Measurements from ENCODE around the gene ZNF407.

The ZNF407 gene

GRCh38 chr18:75031717-75032317, 434.1 kb downstream of the ZNF407 start:
- no peak for TF ChIP-seq CTCF (IDR thresholded peaks at IDR 0.05; ENCODE audit: poor library complexity, severe bottlenecking)
- no peak overlapping the region for H3K4me3 ChIP-seq (ENCODE audit: severe bottlenecking)
- no peak for DNase-seq (ENCODE audit: low spot score)

GRCh38 chr18:75033516-75033915, 435.8 kb downstream of the ZNF407 start:
- Histone ChIP-seq H3K36me3 (ENCODE audit: low read depth) (no peaks in the 10 kb centered on the region), H3K4me3 (ENCODE audit: severe bottlenecking) (no peak overlapping the region), H3K9me3 (ENCODE audit: severe bottlenecking) (no peaks in the 10 kb centered on the region), H3K27ac (ENCODE audit: poor library complexity, severe bottlenecking) (no peak overlapping the region), H3K4me1 (ENCODE audit: insufficient read depth, poor library complexity, severe bottlenecking) (no peaks in the 10 kb centered on the region), H3K27me3 (ENCODE audit: insufficient read depth, poor library complexity, severe bottlenecking) (no peaks in the 10 kb centered on the region)
- ATAC-seq (ENCODE audit: low read depth) (no peak), DNase-seq (ENCODE audit: low spot score) (no peak)
- TF ChIP-seq CTCF (IDR thresholded peaks at IDR 0.05; ENCODE audit: poor library complexity, severe bottlenecking), result no peak

More at GRCh38 chr18:75031717-75032317, 434.1 kb downstream of the ZNF407 start:
- H3K36me3 ChIP-seq (ENCODE audit: low read depth), result no peaks in the 10 kb centered on the region
- H3K9me3 ChIP-seq (ENCODE audit: severe bottlenecking), result no peaks in the 10 kb centered on the region
- H3K27me3 ChIP-seq (ENCODE audit: insufficient read depth, poor library complexity, severe bottlenecking), result no peaks in the 10 kb centered on the region
- H3K4me1 ChIP-seq (ENCODE audit: insufficient read depth, poor library complexity, severe bottlenecking), result no peaks in the 10 kb centered on the region
- ATAC-seq (ENCODE audit: low read depth), result no peak
- no peak overlapping the region for H3K27ac ChIP-seq (ENCODE audit: poor library complexity, severe bottlenecking)

GRCh38 chr18:75034937-75035336, 437.3 kb downstream of the ZNF407 start:
- no peaks in the 10 kb centered on the region for H3K36me3 ChIP-seq (ENCODE audit: low read depth)
- H3K27ac ChIP-seq (ENCODE audit: poor library complexity, severe bottlenecking), result no peak overlapping the region
- H3K4me3 ChIP-seq (ENCODE audit: severe bottlenecking), result no peak overlapping the region
- DNase-seq (ENCODE audit: low spot score) (no peak), ATAC-seq (ENCODE audit: low read depth) (no peak)
- H3K27me3 ChIP-seq (ENCODE audit: insufficient read depth, poor library complexity, severe bottlenecking), result no peaks in the 10 kb centered on the region
- no peak for TF ChIP-seq CTCF (IDR thresholded peaks at IDR 0.05; ENCODE audit: poor library complexity, severe bottlenecking)
- H3K9me3 ChIP-seq (ENCODE audit: severe bottlenecking), result no peaks in the 10 kb centered on the region
- H3K4me1 ChIP-seq (ENCODE audit: insufficient read depth, poor library complexity, severe bottlenecking), result no peaks in the 10 kb centered on the region

GRCh38 chr18:75035928-75036327, 438.3 kb downstream of the ZNF407 start:
- Histone ChIP-seq H3K4me3 (ENCODE audit: severe bottlenecking) (no peak overlapping the region), H3K4me1 (ENCODE audit: insufficient read depth, poor library complexity, severe bottlenecking) (no peaks in the 10 kb centered on the region), H3K27me3 (ENCODE audit: insufficient read depth, poor library complexity, severe bottlenecking) (no peaks in the 10 kb centered on the region), H3K9me3 (ENCODE audit: severe bottlenecking) (no peaks in the 10 kb centered on the region), H3K36me3 (ENCODE audit: low read depth) (no peaks in the 10 kb centered on the region), H3K27ac (ENCODE audit: poor library complexity, severe bottlenecking) (no peak overlapping the region)
- DNase-seq (ENCODE audit: low spot score) (no peak), ATAC-seq (ENCODE audit: low read depth) (no peak)
- no peak for TF ChIP-seq CTCF (IDR thresholded peaks at IDR 0.05; ENCODE audit: poor library complexity, severe bottlenecking)

GRCh38 chr18:75036917-75037688, 439.4 kb downstream of the ZNF407 start:
- DNase-seq (ENCODE audit: low spot score) (no peak), ATAC-seq (ENCODE audit: low read depth) (no peak)
- no peaks in the 10 kb centered on the region for H3K9me3 ChIP-seq (ENCODE audit: severe bottlenecking)
- no peak overlapping the region for H3K4me3 ChIP-seq (ENCODE audit: severe bottlenecking)
- H3K36me3 ChIP-seq (ENCODE audit: low read depth), result no peaks in the 10 kb centered on the region
- no peak for TF ChIP-seq CTCF (IDR thresholded peaks at IDR 0.05; ENCODE audit: poor library complexity, severe bottlenecking)
- no peaks in the 10 kb centered on the region for H3K4me1 ChIP-seq (ENCODE audit: insufficient read depth, poor library complexity, severe bottlenecking)
- no peaks in the 10 kb centered on the region for H3K27me3 ChIP-seq (ENCODE audit: insufficient read depth, poor library complexity, severe bottlenecking)
- no peak overlapping the region for H3K27ac ChIP-seq (ENCODE audit: poor library complexity, severe bottlenecking)

All from RWPE2 (cell line).